Measurements from ENCODE around the gene ZNF708.
"Not testable (repeated sequence)": the region's sequence is repeated elsewhere in the genome, so short reads cannot be mapped to it uniquely, and the experiment has no call there.

ZNF708 gene

DNA sequence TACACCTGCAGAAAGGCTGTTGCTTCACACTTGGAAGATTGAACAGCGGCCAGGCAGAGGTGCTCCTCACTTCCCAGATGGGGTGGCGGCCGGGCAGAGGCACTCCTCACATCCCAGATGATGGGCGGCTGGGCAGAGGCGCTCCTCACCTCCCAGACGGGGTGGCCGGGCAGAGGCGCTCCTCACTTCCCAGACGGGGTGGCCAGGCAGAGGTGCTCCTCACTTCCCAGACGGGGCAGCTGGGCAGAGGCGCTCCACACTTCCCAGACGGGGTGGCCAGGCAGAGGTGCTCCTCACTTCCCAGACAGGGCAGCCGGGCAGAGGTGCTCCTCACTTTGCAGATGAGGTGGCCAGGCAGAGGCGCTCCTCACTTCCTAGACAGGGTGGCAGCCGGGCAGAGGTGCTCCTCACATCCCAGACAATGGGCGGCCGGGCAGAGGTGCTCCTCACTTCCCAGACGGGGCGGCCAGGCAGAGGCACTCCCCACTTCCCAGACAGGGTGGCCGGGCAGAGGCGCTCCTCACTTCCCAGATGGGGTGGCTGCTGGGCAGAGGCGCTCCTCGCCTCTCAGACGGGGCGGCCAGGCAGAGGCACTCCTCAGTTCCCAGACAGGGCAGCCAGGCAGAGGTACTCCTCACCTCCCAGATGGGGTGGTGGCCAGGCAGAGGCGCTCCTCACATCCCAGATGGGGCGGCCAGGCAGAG is 69.6 kb downstream of the ZNF708 start:
- DNase-seq = not testable (repeated sequence)

DNA sequence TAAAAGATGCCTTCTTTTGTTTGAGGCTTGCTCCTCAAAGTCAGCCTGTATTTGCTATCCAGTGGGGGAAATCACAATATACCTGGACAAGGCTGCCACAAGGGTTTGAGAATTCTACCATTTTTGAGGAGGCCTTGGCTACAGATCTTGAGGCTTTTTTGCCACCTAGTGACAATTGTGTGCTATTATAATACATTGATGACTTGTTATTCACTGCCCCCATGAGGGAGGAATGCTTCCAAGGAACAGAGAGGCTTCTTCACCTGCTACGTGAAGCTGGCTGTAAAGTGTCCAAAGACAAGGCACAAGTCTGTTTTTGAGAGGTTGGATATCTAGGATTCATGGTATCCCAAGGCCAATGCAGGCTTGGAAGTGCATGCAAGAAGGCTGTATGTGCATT is 72.5 kb downstream of the ZNF708 start:
- no peak for DNase-seq

All from stimulated activated CD4-positive, alpha-beta T cell treated with anti-CD3 and anti-CD28 coated beads, Interleukin-1b, Interleukin-23, amount 100 ng/mL, for 48 hours (primary cell).